ENCODE data around the gene TACC3. TPM values are rescaled to one million over a fixed set of nuclear protein-coding genes. Genes with fewer than 3 reads are reported as not detected.

Gene TACC3
- total and polyA plus RNA-seq, 2 donors (not counting 1 experiment from before 2014, with no cell fraction given): 7.3 to 10.2 TPM

GRCh38 chr4:1767770-1768366 is 46.5 kb downstream of the TACC3 start:
- Histone ChIP-seq H3K9me3 (ENCODE audit: control insufficient read depth, insufficient read depth, low read depth, low read length) (no peaks in the 10 kb centered on the region), H3K27me3 (ENCODE audit: control insufficient read depth, insufficient read depth, low read length) (no peaks in the 10 kb centered on the region), H3K4me2 (ENCODE audit: extremely low read depth, insufficient read depth, low read length) (peak overlapping the region; percentile 13), H3K36me3 (ENCODE audit: control insufficient read depth, insufficient read depth, low read length) (no peaks in the 10 kb centered on the region), H2AFZ (ENCODE audit: low read length) (no peak overlapping the region), H3K4me1 (ENCODE audit: control insufficient read depth, extremely low read depth, insufficient read depth, low read length) (no peaks in the 10 kb centered on the region), H3K9ac (ENCODE audit: insufficient read depth, low read length) (no peak overlapping the region), H3K27ac (ENCODE audit: insufficient read depth, low read length) (no peak overlapping the region), H3K79me2 (ENCODE audit: control insufficient read depth, insufficient read depth, low read length) (no peaks in the 10 kb centered on the region), H4K20me1 (ENCODE audit: control insufficient read depth, extremely low read depth, insufficient read depth, low read length) (no peaks in the 10 kb centered on the region), H3K4me3 (replicated peaks in 1 of 4; ENCODE audit: control extremely low read depth in 1 of 4, insufficient read depth in 1 of 4, low read depth in 3 of 4, low read length in 4 of 4) (peak overlapping the region in 1 of 4 experiments; percentile 48)
- no peak for TF ChIP-seq EZH2 (IDR thresholded peaks at IDR 0.05; ENCODE audit: low read length, missing control alignments)
- TF ChIP-seq CTCF (conservative IDR thresholded peaks at IDR 0.05 in 1 of 2, IDR thresholded peaks at IDR 0.05 in 1 of 2; ENCODE audit: low read depth in 1 of 2, low read length in 2 of 2): peak; percentile 33 to 49
- peak; percentile 20 to 22 for DNase-seq (ENCODE audit: low read depth in 2 of 2)

GRCh38 chr4:1768367-1769034 is 47.2 kb downstream of the TACC3 start:
- Histone ChIP-seq H3K9me3 (ENCODE audit: control insufficient read depth, insufficient read depth, low read depth, low read length) (no peaks in the 10 kb centered on the region), H3K27me3 (ENCODE audit: control insufficient read depth, insufficient read depth, low read length) (no peaks in the 10 kb centered on the region), H3K4me2 (ENCODE audit: extremely low read depth, insufficient read depth, low read length) (no peak overlapping the region), H3K79me2 (ENCODE audit: control insufficient read depth, insufficient read depth, low read length) (no peaks in the 10 kb centered on the region), H3K27ac (ENCODE audit: insufficient read depth, low read length) (no peak overlapping the region), H4K20me1 (ENCODE audit: control insufficient read depth, extremely low read depth, insufficient read depth, low read length) (no peaks in the 10 kb centered on the region), H2AFZ (ENCODE audit: low read length) (no peak overlapping the region), H3K9ac (ENCODE audit: insufficient read depth, low read length) (no peak overlapping the region), H3K4me3 (replicated peaks in 1 of 4; ENCODE audit: control extremely low read depth in 1 of 4, insufficient read depth in 1 of 4, low read depth in 3 of 4, low read length in 4 of 4) (no peak overlapping the region), H3K4me1 (ENCODE audit: control insufficient read depth, extremely low read depth, insufficient read depth, low read length) (no peaks in the 10 kb centered on the region), H3K36me3 (ENCODE audit: control insufficient read depth, insufficient read depth, low read length) (no peaks in the 10 kb centered on the region)
- no peak for DNase-seq (ENCODE audit: low read depth in 2 of 2)
- TF ChIP-seq CTCF (conservative IDR thresholded peaks at IDR 0.05 in 1 of 2, IDR thresholded peaks at IDR 0.05 in 1 of 2; ENCODE audit: low read depth in 1 of 2, low read length in 2 of 2): no peak
- TF ChIP-seq EZH2 (IDR thresholded peaks at IDR 0.05; ENCODE audit: low read length, missing control alignments): no peak

- Histone ChIP-seq H3K9ac (ENCODE audit: insufficient read depth, low read length) (no peak overlapping the region), H3K9me3 (ENCODE audit: control insufficient read depth, insufficient read depth, low read depth, low read length) (no peaks in the 10 kb centered on the region), H2AFZ (ENCODE audit: low read length) (no peak overlapping the region), H3K4me1 (ENCODE audit: control insufficient read depth, extremely low read depth, insufficient read depth, low read length) (no peaks in the 10 kb centered on the region), H3K79me2 (ENCODE audit: control insufficient read depth, insufficient read depth, low read length) (no peaks in the 10 kb centered on the region), H3K4me3 (replicated peaks in 1 of 4; ENCODE audit: control extremely low read depth in 1 of 4, insufficient read depth in 1 of 4, low read depth in 3 of 4, low read length in 4 of 4) (no peak overlapping the region), H3K36me3 (ENCODE audit: control insufficient read depth, insufficient read depth, low read length) (no peaks in the 10 kb centered on the region), H3K27me3 (ENCODE audit: control insufficient read depth, insufficient read depth, low read length) (no peaks in the 10 kb centered on the region), H3K27ac (ENCODE audit: insufficient read depth, low read length) (no peak overlapping the region), H4K20me1 (ENCODE audit: control insufficient read depth, extremely low read depth, insufficient read depth, low read length) (no peaks in the 10 kb centered on the region), H3K4me2 (ENCODE audit: extremely low read depth, insufficient read depth, low read length) (no peak overlapping the region)
- TF ChIP-seq EZH2 (IDR thresholded peaks at IDR 0.05; ENCODE audit: low read length, missing control alignments) (no peak), CTCF (conservative IDR thresholded peaks at IDR 0.05 in 1 of 2, IDR thresholded peaks at IDR 0.05 in 1 of 2; ENCODE audit: low read depth in 1 of 2, low read length in 2 of 2) (no peak)
- DNase-seq (ENCODE audit: low read depth in 2 of 2): no peak
These were observed 48.4 kb downstream of the TACC3 start for GRCh38 chr4:1769692-1770091.

Measured in fibroblast of lung (primary cell).